ENCODE data around the gene HP1BP3. TPM values are rescaled to one million over a fixed set of nuclear protein-coding genes. Genes with fewer than 3 reads are reported as not detected.

HP1BP3 gene
- total RNA-seq, 1 donor from 2014 or later, result 284 TPM

- no peak for ATAC-seq
- DNase-seq (ENCODE audit: low spot score), result no peak
- intact Hi-C loops (cut with DNase I), result no loop called here
Observed at GRCh38 chr1:20701847-20702246, 85.3 kb downstream of the HP1BP3 start.

GRCh38 chr1:20701446-20701845, 85.7 kb downstream of the HP1BP3 start:
- intact Hi-C loops (cut with DNase I), result no loop called here
- DNase-seq (ENCODE audit: low spot score), result no peak
- no peak for ATAC-seq

DNA sequence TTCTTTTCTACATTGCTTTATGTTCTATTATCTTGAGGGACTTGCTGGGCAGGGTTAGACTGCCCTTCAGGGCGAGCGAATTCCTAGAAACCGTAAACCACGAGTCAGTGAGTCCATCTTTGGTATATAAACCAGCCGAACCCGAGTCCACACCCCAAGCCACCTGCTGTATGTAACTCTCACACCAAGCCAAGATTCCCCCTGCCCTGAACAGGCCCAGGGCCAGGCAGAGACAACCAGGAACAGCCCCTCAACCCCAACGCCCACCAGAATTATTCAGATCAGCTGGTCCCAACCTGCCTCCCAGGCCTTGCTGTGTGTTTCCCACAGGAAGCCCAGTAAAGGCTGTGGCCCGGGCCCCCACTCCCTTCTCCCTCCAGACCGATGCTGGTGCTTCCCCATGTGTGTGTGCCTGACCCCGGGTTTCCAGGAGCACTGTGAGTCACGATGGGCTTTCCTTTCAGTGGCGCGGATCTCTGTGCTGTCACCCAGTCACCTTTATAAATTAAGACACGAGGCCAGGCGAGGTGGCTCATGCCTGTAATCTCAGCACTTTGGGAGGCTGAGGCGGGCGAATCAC, 86.4 kb downstream of the HP1BP3 start:
- ATAC-seq (no peak), DNase-seq (ENCODE audit: low spot score) (no peak)
- intact Hi-C loops (cut with DNase I), result no loop called here

GRCh38 chr1:20699558-20699957, 87.5 kb downstream of the HP1BP3 start:
- no peak for DNase-seq (ENCODE audit: low spot score)
- intact Hi-C loops (cut with DNase I), result loop anchor here (10.0 kb wide), 1 partner anchor 495 kb away; no protein-coding TSS in a partner anchor
- ATAC-seq, result no peak

GRCh38 chr1:20698195-20698910, 88.8 kb downstream of the HP1BP3 start:
- ATAC-seq (no peak), DNase-seq (ENCODE audit: low spot score) (no peak)
- intact Hi-C loops (cut with DNase I), result loop anchor here (10.0 kb wide), 1 partner anchor 496 kb away; no protein-coding TSS in a partner anchor

DNA sequence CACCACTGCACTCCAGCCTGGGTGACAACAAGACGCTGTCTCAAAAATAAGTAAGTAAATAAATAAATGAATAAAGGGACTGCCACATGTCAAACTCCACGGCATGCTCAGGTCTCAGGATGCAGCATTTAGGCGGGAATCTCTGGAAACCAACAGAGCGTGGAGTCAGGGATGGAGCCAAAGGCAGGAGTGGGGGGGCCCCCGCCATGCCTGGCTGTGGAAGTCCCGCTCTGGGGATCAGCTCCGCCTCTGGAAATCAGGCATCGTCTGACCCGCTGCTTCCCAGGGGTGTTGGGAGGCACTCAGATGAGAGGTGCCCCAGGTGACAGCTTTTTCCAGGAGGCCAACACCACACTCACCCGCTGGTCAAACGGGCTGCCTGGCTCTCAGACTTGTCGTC, 89.5 kb downstream of the HP1BP3 start:
- intact Hi-C loops (cut with DNase I), result loop anchor here (10.0 kb wide), 1 partner anchor 497 kb away; no protein-coding TSS in a partner anchor
- no peak for ATAC-seq

DNA sequence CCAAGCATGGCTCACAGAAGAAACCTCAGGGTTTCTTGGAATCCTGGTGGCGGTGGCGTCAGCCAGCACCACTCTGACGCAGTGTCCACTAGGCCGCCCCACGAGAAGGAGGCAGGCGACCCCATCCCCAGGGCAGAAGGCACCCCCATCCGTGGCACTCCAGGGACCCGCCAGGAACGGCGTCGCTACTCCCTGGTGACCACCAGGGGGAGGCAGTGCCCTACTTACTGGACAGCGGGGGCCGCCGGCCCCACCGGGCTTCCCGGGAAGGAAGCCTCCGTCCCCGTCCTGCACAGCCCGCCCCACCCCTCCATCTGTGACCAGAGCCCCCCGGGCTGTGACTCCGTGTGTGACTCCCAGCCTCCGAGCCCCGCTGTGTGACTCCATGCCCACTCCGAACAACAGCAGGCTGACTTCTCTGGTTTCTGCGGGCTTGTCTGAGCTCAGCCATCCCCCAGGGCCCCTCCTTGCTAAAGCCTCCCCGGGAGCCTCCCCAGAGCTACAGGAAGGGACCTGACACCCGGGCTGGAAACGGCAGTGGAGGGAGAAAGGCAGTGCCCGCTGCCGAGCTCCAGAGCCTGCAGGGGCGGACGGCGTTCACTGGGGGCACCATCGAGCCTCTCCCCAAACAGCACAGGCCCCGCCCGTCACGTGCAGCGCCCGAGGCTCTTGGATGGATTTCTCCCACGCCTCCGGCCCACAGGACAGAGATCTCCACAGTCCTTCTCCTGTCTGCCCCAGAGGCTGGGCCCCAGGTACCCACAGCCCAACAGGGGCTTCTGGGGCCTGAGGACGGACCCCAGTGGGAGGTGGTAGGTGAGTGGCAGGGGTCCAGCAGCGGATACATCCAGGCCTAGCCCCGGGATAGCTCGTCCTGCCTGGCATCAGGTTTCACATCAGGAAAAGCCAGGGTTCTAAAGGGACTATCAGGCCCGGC, 90.4 kb downstream of the HP1BP3 start:
- DNase-seq (ENCODE audit: low spot score), result peak; percentile 90
- ATAC-seq, result peak; percentile 97
- intact Hi-C loops (cut with DNase I), result loop anchor here (10.0 kb wide), 1 partner anchor 498 kb away; no protein-coding TSS in a partner anchor

More for the DNA sequence above, 89.5 kb downstream of the HP1BP3 start:
- no peak for DNase-seq (ENCODE audit: low spot score)

DNA sequence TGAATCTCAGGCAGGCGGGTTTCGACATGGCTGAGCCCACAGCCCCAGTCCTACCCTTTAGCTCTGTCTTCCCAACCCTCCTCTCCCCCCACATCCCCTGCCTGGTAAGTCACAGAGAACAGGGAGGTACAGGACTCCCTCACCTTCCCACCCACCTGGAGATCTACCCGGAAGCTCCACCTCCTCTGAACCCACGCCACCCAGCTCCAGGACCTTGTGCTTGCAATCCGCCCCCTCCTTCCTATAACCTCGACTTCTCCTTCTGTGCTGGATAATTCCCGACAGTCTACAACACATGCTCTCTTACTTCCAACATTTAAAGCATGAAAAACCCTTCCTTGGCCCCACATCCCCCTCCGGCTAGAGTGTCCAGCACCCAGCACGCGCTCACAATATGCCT, 91.6 kb downstream of the HP1BP3 start:
- DNase-seq (ENCODE audit: low spot score), result no peak
- intact Hi-C loops (cut with DNase I), result loop anchor here (10.0 kb wide), 1 partner anchor 499 kb away; no protein-coding TSS in a partner anchor
- no peak for ATAC-seq

DNA sequence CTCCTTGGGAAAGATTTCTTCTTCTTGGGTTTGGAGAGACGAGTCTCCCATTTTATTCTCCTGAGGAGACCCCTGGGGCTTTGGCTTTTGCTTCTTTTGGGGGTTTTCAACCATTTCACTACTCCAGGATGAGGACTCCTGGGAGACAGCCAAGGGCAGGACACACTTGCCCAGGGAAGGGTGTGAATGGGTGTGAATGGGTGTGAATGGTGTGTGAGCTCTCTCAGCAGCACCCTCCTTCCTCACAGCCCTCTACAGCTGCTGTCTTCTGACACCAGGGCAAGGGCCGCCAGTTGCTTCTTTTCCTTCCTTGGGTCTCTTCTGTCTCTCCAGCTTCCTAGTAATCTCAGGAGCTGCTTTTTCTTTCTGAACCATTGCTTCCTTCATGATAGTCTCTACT, 93.5 kb downstream of the HP1BP3 start:
- intact Hi-C loops (cut with DNase I), result loop anchor here (10.0 kb wide), 1 partner anchor 501 kb away; no protein-coding TSS in a partner anchor
- no peak for ATAC-seq
- no peak for DNase-seq (ENCODE audit: low spot score)

Other genes starting within 250 kb of the HP1BP3 start
- 0.18 TPM for gene FAM43B, start 234.7 kb downstream of the HP1BP3 start, total RNA-seq
- 4.3 TPM for gene CDA, start 198.2 kb downstream of the HP1BP3 start, total RNA-seq
- 72.3 TPM for gene PINK1, start 153.8 kb downstream of the HP1BP3 start, total RNA-seq
- 103 TPM for gene DDOST, start 125.9 kb downstream of the HP1BP3 start, total RNA-seq
- gene KIF17, start 69.3 kb downstream of the HP1BP3 start, total RNA-seq, result 2.4 TPM
- not detected for gene SH2D5, start 54.6 kb downstream of the HP1BP3 start, total RNA-seq

Measured in sciatic nerve (tissue), 2 donors.